ENCODE results near the gene NR1H3. TPM values are rescaled to one million over a fixed set of nuclear protein-coding genes. Genes with fewer than 3 reads are reported as not detected.
A peak's percentile ranks its signal among the peaks of the same experiment; 100 is the strongest.

The NR1H3 gene
- total RNA-seq, 1 experiment from 2014 or later, result 26.3 TPM

GRCh38 chr11:47317064-47317828 is 59.5 kb downstream of the NR1H3 start:
- Histone ChIP-seq H2AFZ (ENCODE audit: low read length) (no peak overlapping the region), H2BK12ac (ENCODE audit: insufficient read length, low read depth, low read length) (no peak overlapping the region), H2BK20ac (ENCODE audit: low read depth, low read length, poor library complexity, severe bottlenecking) (no peak overlapping the region), H4K20me1 (ENCODE audit: control insufficient read depth, insufficient read depth, insufficient read length) (no peaks in the 10 kb centered on the region), H3K27me3 (ENCODE audit: insufficient read depth, low read length) (no peaks in the 10 kb centered on the region), H3K9me3 (ENCODE audit: control insufficient read depth, low read depth, low read length) (no peaks in the 10 kb centered on the region), H3K18ac (ENCODE audit: insufficient read length, low read depth, low read length) (no peak overlapping the region), H3K56ac (ENCODE audit: insufficient read length, low read depth, low read length) (no peak overlapping the region), H2BK120ac (ENCODE audit: low read depth, low read length, poor library complexity, severe bottlenecking) (no peak overlapping the region), H4K91ac (ENCODE audit: insufficient read length, low read depth, low read length) (no peak overlapping the region), H3K27ac (ENCODE audit: insufficient read length, low read depth, low read length) (no peak overlapping the region), H4K5ac (ENCODE audit: insufficient read length, low read depth, low read length) (no peak overlapping the region), H2BK15ac (ENCODE audit: low read depth, low read length) (no peak overlapping the region), H3K23me2 (ENCODE audit: insufficient read length, low read depth, low read length, poor library complexity, severe bottlenecking) (no peaks in the 10 kb centered on the region), H3K14ac (ENCODE audit: insufficient read depth, low read length) (no peak overlapping the region), H3K79me1 (ENCODE audit: insufficient read depth, low read depth, low read length, poor library complexity, severe bottlenecking) (no peaks in the 10 kb centered on the region), H3K4ac (ENCODE audit: low read depth, low read length) (no peak overlapping the region), H2BK5ac (ENCODE audit: insufficient read length, low read length) (no peak overlapping the region), H3K79me2 (ENCODE audit: insufficient read depth, low read length) (no peaks in the 10 kb centered on the region), H3K9ac (ENCODE audit: extremely low read depth, insufficient read length, low read length) (no peak overlapping the region), H3K23ac (ENCODE audit: insufficient read length, low read depth, low read length) (no peak overlapping the region), H2AK5ac (ENCODE audit: insufficient read length, low read length) (no peak overlapping the region), H3K4me1 (ENCODE audit: insufficient read depth, low read length) (no peaks in the 10 kb centered on the region), H4K8ac (replicated peaks; ENCODE audit: insufficient read length, low read depth, low read length) (no peak overlapping the region), H3T11ph (ENCODE audit: low read length) (no peak overlapping the region), H3K4me2 (ENCODE audit: insufficient read depth, insufficient read length, low read length) (no peak overlapping the region)
- Mint-ChIP-seq H3K4me1 (no peaks in the 10 kb centered on the region), H3K27ac (peak overlapping the region in 1 of 3 experiments; percentile 39; a peak in 1 of 7 replicates), H3K27me3 (ENCODE audit: low read depth) (no peaks in the 10 kb centered on the region), H3K36me3 (ENCODE audit: insufficient read depth in 1 of 3, low read depth in 3 of 3) (peaks cover 8 to 50% (median 25%) of the 10 kb centered on the region in 3 experiments; a peak in 6 of 7 replicates), H3K4me3 (no peak overlapping the region), H3K9me3 (no peaks in the 10 kb centered on the region)
- no peak for DNase-seq
- no peak for TF ChIP-seq CTCF (conservative IDR thresholded peaks at IDR 0.05)
- WGBS (ENCODE audit: extremely low coverage, insufficient read length, low lambda C conversion rate), result no CpG with 5 or more reads among the region's 5 CpGs

Data from H9 (cell line).